Measurements from ENCODE around the gene FZD4. TPM values are rescaled to one million over a fixed set of nuclear protein-coding genes. Genes with fewer than 3 reads are reported as not detected.

FZD4 gene
- total and polyA plus RNA-seq, 2 donors (not counting 1 experiment from before 2014, with no cell fraction given), result 0.01 to 0.02 TPM

- intact Hi-C loops (cut with micrococcal nuclease), result no loop called here
- Histone ChIP-seq H3K27ac (ENCODE audit: low read length in 2 of 2) (no peak overlapping the region), H3K4me3 (ENCODE audit: control extremely low read depth in 1 of 5, extremely low read depth in 1 of 5, insufficient read depth in 1 of 5, low read depth in 2 of 5, low read length in 4 of 5) (no peak overlapping the region), H3K9me3 (ENCODE audit: control extremely low read depth in 1 of 3, control insufficient read depth in 2 of 3, insufficient read depth in 1 of 3, low read length in 2 of 3) (no peaks in the 10 kb centered on the region), H4K20me1 (ENCODE audit: control insufficient read depth, insufficient read depth, low read length, poor library complexity, severe bottlenecking) (no peaks in the 10 kb centered on the region), H3K27me3 (replicated peaks in 1 of 4; ENCODE audit: control extremely low read depth in 1 of 4, control insufficient read depth in 3 of 4, insufficient read depth in 4 of 4, low read length in 3 of 4) (peaks cover 0 to 16% (median 7%) of the 10 kb centered on the region in 4 experiments), H3K79me2 (ENCODE audit: control insufficient read depth, insufficient read depth, low read length) (no peaks in the 10 kb centered on the region), H3K4me2 (replicated peaks; ENCODE audit: low read depth, low read length, poor library complexity, severe bottlenecking) (no peak overlapping the region), H2AFZ (ENCODE audit: insufficient read depth, low read depth, low read length, poor library complexity, severe bottlenecking) (no peak overlapping the region), H3K4me1 (ENCODE audit: control insufficient read depth in 2 of 2, insufficient read depth in 2 of 2, low read length in 2 of 2) (peaks cover 11 to 17% of the 10 kb centered on the region in 2 donors), H3K36me3 (replicated peaks in 1 of 2; ENCODE audit: control extremely low read depth in 1 of 2, control insufficient read depth in 1 of 2, extremely low read depth in 1 of 2, insufficient read depth in 2 of 2, low read length in 1 of 2) (no peaks in the 10 kb centered on the region), H3K9ac (ENCODE audit: low read length) (no peak overlapping the region)
- peaks cover 26% of the 10 kb centered on the region for H3K27me3 Mint-ChIP-seq
- WGBS (ENCODE audit: insufficient coverage), result no CpG with 5 or more reads among the region's 8 CpGs
- H3K4me1 Mint-ChIP-seq, result peaks cover 18% of the 10 kb centered on the region
- DNase-seq, result no peak
- H3K9me3 Mint-ChIP-seq (ENCODE audit: insufficient read depth), result no peaks in the 10 kb centered on the region
- ChIA-PET POLR2A (no interaction called here), CTCF (interaction anchor here (1.5 kb wide), 1 partner anchor 13 kb away, joined by 5 read pairs; no protein-coding TSS in a partner anchor)
- no peak for TF ChIP-seq CTCF (IDR thresholded peaks at IDR 0.05)
- TF ChIP-seq EZH2 (IDR thresholded peaks at IDR 0.05; ENCODE audit: borderline replicate concordance, insufficient read depth, low read depth, low read length, poor library complexity, severe bottlenecking), result no peak
- H3K4me3 Mint-ChIP-seq, result no peak overlapping the region
- no peak for ATAC-seq (ENCODE audit: low read depth)
- H3K27ac Mint-ChIP-seq, result no peak overlapping the region
These were observed 2.8 kb downstream of the FZD4 start for GRCh38 chr11:86952221-86952875.

- DNase-seq (no peak), ATAC-seq (ENCODE audit: low read depth) (no peak)
- Histone ChIP-seq H3K36me3 (replicated peaks in 1 of 2; ENCODE audit: control extremely low read depth in 1 of 2, control insufficient read depth in 1 of 2, extremely low read depth in 1 of 2, insufficient read depth in 2 of 2, low read length in 1 of 2) (no peaks in the 10 kb centered on the region), H2AFZ (ENCODE audit: insufficient read depth, low read depth, low read length, poor library complexity, severe bottlenecking) (no peak overlapping the region), H4K20me1 (ENCODE audit: control insufficient read depth, insufficient read depth, low read length, poor library complexity, severe bottlenecking) (no peaks in the 10 kb centered on the region), H3K79me2 (ENCODE audit: control insufficient read depth, insufficient read depth, low read length) (no peaks in the 10 kb centered on the region), H3K4me2 (replicated peaks; ENCODE audit: low read depth, low read length, poor library complexity, severe bottlenecking) (no peak overlapping the region), H3K4me3 (ENCODE audit: control extremely low read depth in 1 of 5, extremely low read depth in 1 of 5, insufficient read depth in 1 of 5, low read depth in 2 of 5, low read length in 4 of 5) (no peak overlapping the region), H3K27me3 (replicated peaks in 1 of 4; ENCODE audit: control extremely low read depth in 1 of 4, control insufficient read depth in 3 of 4, insufficient read depth in 4 of 4, low read length in 3 of 4) (peaks cover 0 to 16% (median 7%) of the 10 kb centered on the region in 4 experiments), H3K27ac (ENCODE audit: low read length in 2 of 2) (no peak overlapping the region), H3K4me1 (ENCODE audit: control insufficient read depth in 2 of 2, insufficient read depth in 2 of 2, low read length in 2 of 2) (peaks cover 11 to 17% of the 10 kb centered on the region in 2 donors), H3K9ac (ENCODE audit: low read length) (no peak overlapping the region), H3K9me3 (ENCODE audit: control extremely low read depth in 1 of 3, control insufficient read depth in 2 of 3, insufficient read depth in 1 of 3, low read length in 2 of 3) (no peaks in the 10 kb centered on the region)
- Mint-ChIP-seq H3K27ac (no peak overlapping the region), H3K27me3 (peaks cover 24% of the 10 kb centered on the region), H3K4me1 (peaks cover 18% of the 10 kb centered on the region), H3K9me3 (ENCODE audit: insufficient read depth) (no peaks in the 10 kb centered on the region), H3K4me3 (no peak overlapping the region)
- ChIA-PET CTCF (no interaction called here), POLR2A (no interaction called here)
- WGBS (ENCODE audit: insufficient coverage), result no CpG with 5 or more reads among the region's 3 CpGs
- no peak for TF ChIP-seq CTCF (IDR thresholded peaks at IDR 0.05)
- intact Hi-C loops (cut with micrococcal nuclease), result no loop called here
These were observed 3.5 kb downstream of the FZD4 start for GRCh38 chr11:86951706-86952105.

Data from B cell (primary cell).